H9 (cell line): Measurements from ENCODE around the gene MFSD12. TPM values are rescaled to one million over a fixed set of nuclear protein-coding genes. Genes with fewer than 3 reads are reported as not detected.
A peak's percentile ranks its signal among the peaks of the same experiment; 100 is the strongest.

Experiments
- DNase-seq: peaks from one replicate; pipeline ENCODE4 v3.0.0-alpha.2; 2017
- H2AFZ ChIP-seq: one replicate; pipeline ENCODE4 v1.6.1; 2013; ENCODE audit warnings: mild to moderate bottlenecking, low read length, control low read depth, moderate library complexity
- H2AK5ac ChIP-seq: 2 replicates; pipeline ENCODE4 v1.6.1; 2013; ENCODE audit warnings: low read length, control low read depth, mixed read lengths; ENCODE audit not compliant: insufficient read length
- H2BK120ac ChIP-seq: one replicate; pipeline ENCODE4 v1.6.1; 2013; ENCODE audit warnings: low read depth, mild to moderate bottlenecking, low read length, control low read depth, inconsistent platforms; ENCODE audit not compliant: poor library complexity, severe bottlenecking
- H2BK12ac ChIP-seq: 2 replicates; pipeline ENCODE4 v1.6.1; 2013; ENCODE audit warnings: low read length, control low read depth, mixed read lengths, low read depth; ENCODE audit not compliant: insufficient read length
- H2BK15ac ChIP-seq: 2 replicates; pipeline ENCODE4 v1.6.1; 2013; ENCODE audit warnings: low read depth, low read length, control low read depth
- H2BK20ac ChIP-seq: one replicate; pipeline ENCODE4 v1.6.1; 2013; ENCODE audit warnings: low read depth, mild to moderate bottlenecking, low read length, control low read depth, inconsistent platforms; ENCODE audit not compliant: poor library complexity, severe bottlenecking
- H2BK5ac ChIP-seq: 2 replicates; pipeline ENCODE4 v1.6.1; 2013; ENCODE audit warnings: low read length, control low read depth, mixed read lengths; ENCODE audit not compliant: insufficient read length
- H3K14ac ChIP-seq: 2 replicates; pipeline ENCODE4 v1.6.1; 2013; ENCODE audit warnings: low read length, control low read depth; ENCODE audit not compliant: insufficient read depth
- H3K18ac ChIP-seq: 2 replicates; pipeline ENCODE4 v1.6.1; 2013; ENCODE audit warnings: low read depth, mild to moderate bottlenecking, mixed read lengths, low read length, control low read depth; ENCODE audit not compliant: insufficient read length
- H3K23ac ChIP-seq: 2 replicates; pipeline ENCODE4 v1.6.1; 2013; ENCODE audit warnings: low read length, control low read depth, mixed read lengths, low read depth; ENCODE audit not compliant: insufficient read length
- H3K23me2 ChIP-seq: 2 replicates; pipeline ENCODE4 v1.6.1; 2013; ENCODE audit warnings: low read depth, mild to moderate bottlenecking, mixed read lengths, low read length, control low read depth; ENCODE audit not compliant: insufficient read length, poor library complexity, severe bottlenecking
- H3K27ac ChIP-seq: 2 replicates; pipeline ENCODE4 v1.5.1; 2013; ENCODE audit warnings: low read length, control low read depth, mixed read lengths, low read depth; ENCODE audit not compliant: insufficient read length
- H3K27me3 ChIP-seq: 2 replicates; pipeline ENCODE4 v1.6.1; 2013; ENCODE audit warnings: low read length, control low read depth, inconsistent platforms; ENCODE audit not compliant: insufficient read depth
- H3K4ac ChIP-seq: 2 replicates; pipeline ENCODE4 v1.6.1; 2013; ENCODE audit warnings: low read depth, mild to moderate bottlenecking, control low read depth, inconsistent platforms, low read length, moderate library complexity
- H3K4me1 ChIP-seq: 2 replicates; pipeline ENCODE4 v1.6.1; 2013; ENCODE audit warnings: low read length, control low read depth, inconsistent platforms; ENCODE audit not compliant: insufficient read depth
- H3K4me2 ChIP-seq: 2 replicates; pipeline ENCODE4 v1.6.1; 2013; ENCODE audit warnings: low read length, control low read depth, mixed read lengths; ENCODE audit not compliant: insufficient read length, insufficient read depth
- H3K56ac ChIP-seq: 2 replicates; pipeline ENCODE4 v1.6.1; 2013; ENCODE audit warnings: low read depth, mild to moderate bottlenecking, mixed read lengths, low read length, control low read depth; ENCODE audit not compliant: insufficient read length
- H3K79me1 ChIP-seq: 2 replicates; pipeline ENCODE4 v1.6.1; 2013; ENCODE audit warnings: low read depth, mild to moderate bottlenecking, moderate library complexity, low read length, control low read depth, inconsistent platforms; ENCODE audit not compliant: insufficient read depth, poor library complexity, severe bottlenecking
- H3K79me2 ChIP-seq: 2 replicates; pipeline ENCODE4 v1.6.1; 2013; ENCODE audit warnings: low read length, control low read depth, inconsistent platforms; ENCODE audit not compliant: insufficient read depth
- H3K9ac ChIP-seq: 2 replicates; pipeline ENCODE4 v1.6.1; 2013; ENCODE audit warnings: low read length, control low read depth, mixed read lengths; ENCODE audit not compliant: insufficient read length; ENCODE audit errors: extremely low read depth
- H3K9me3 ChIP-seq: one replicate; pipeline ENCODE4 v1.6.1; 2013; ENCODE audit warnings: low read depth, low read length, inconsistent platforms; ENCODE audit not compliant: control insufficient read depth
- H3T11ph ChIP-seq: one replicate; pipeline ENCODE4 v1.6.1; 2013; ENCODE audit warnings: mild to moderate bottlenecking, low read length, control low read depth, inconsistent platforms
- H4K20me1 ChIP-seq: one replicate; pipeline ENCODE4 v1.6.1; 2013; ENCODE audit not compliant: control insufficient read depth, insufficient read length, insufficient read depth
- H4K5ac ChIP-seq: 2 replicates; pipeline ENCODE4 v1.6.1; 2013; ENCODE audit warnings: low read depth, mild to moderate bottlenecking, mixed read lengths, low read length, control low read depth; ENCODE audit not compliant: insufficient read length
- H4K8ac ChIP-seq: replicated peaks from 2 replicates; pipeline ENCODE4 v1.6.1; 2013; ENCODE audit warnings: low read length, control low read depth, mixed read lengths, low read depth; ENCODE audit not compliant: insufficient read length
- H4K91ac ChIP-seq: 2 replicates; pipeline ENCODE4 v1.6.1; 2013; ENCODE audit warnings: low read depth, mild to moderate bottlenecking, moderate library complexity, mixed read lengths, low read length, control low read depth; ENCODE audit not compliant: insufficient read length
- H3K27ac Mint-ChIP-seq, 3 experiments: 2 replicates in 2 of 3; 3 replicates in 1 of 3; pipeline ENCODE4 v1.8.0; 2020 to 2021; ENCODE audit warnings: mixed read lengths in 3 of 3, mild to moderate bottlenecking in 1 of 3, moderate library complexity in 1 of 3
- H3K27me3 Mint-ChIP-seq: 2 replicates; pipeline ENCODE4 v1.8.0; 2021; ENCODE audit warnings: low read depth, mild to moderate bottlenecking, moderate library complexity, mixed read lengths
- H3K36me3 Mint-ChIP-seq, 3 experiments: 2 replicates in 2 of 3; 3 replicates in 1 of 3; pipeline ENCODE4 v1.8.0; 2020 to 2021; ENCODE audit warnings: low read depth in 3 of 3, mixed read lengths in 3 of 3; ENCODE audit not compliant: insufficient read depth in 1 of 3
- H3K4me1 Mint-ChIP-seq, 2 experiments: 2 replicates each; pipeline ENCODE4 v1.8.0; 2020; ENCODE audit warnings: mixed read lengths in 2 of 2
- H3K4me3 Mint-ChIP-seq, 2 experiments: 2 replicates in 1 of 2; 3 replicates in 1 of 2; pipeline ENCODE4 v1.8.0; 2020 to 2021; ENCODE audit warnings: mild to moderate bottlenecking in 2 of 2, mixed read lengths in 2 of 2, moderate library complexity in 1 of 2
- H3K9me3 Mint-ChIP-seq, 2 experiments: 2 replicates in 1 of 2; 3 replicates in 1 of 2; pipeline ENCODE4 v1.8.0; 2020; ENCODE audit warnings: mild to moderate bottlenecking in 2 of 2, mixed read lengths in 2 of 2, moderate library complexity in 1 of 2
- CTCF ChIP-seq: fragments of 200-600 bp; sonication (generic); conservative IDR thresholded peaks from 3 replicates; pipeline ENCODE4 v1.8.0; 2021; ENCODE audit warnings: antibody characterized with exemption, mild to moderate bottlenecking
- WGBS: extraction: QIAGEN DNeasy Blood & Tissue Kit; methylation state at CpG from one replicate; pipeline ENCODE4 v1.1.7; 2013; ENCODE audit warnings: missing lambda C conversion rate, low lambda C conversion rate, mixed read lengths; ENCODE audit not compliant: insufficient read length; ENCODE audit errors: extremely low coverage; 5-methylcytosine and 5-hydroxymethylcytosine counted together
- total RNA-seq: library from RNA; stranded (reverse); gene quantifications from 2 replicates; pipeline ENCODE4 v1.2.1, GENCODE V29; 2021

Gene MFSD12
- total RNA-seq, 1 experiment from 2014 or later, result 58.8 TPM

- Histone ChIP-seq H4K20me1 (no peaks in the 10 kb centered on the region), H3K4me1 (no peaks in the 10 kb centered on the region), H2BK12ac (no peak within 1 kb of the TSS), H3K56ac (no peak within 1 kb of the TSS), H2AFZ (no peak within 1 kb of the TSS), H3K79me2 (peaks cover 1% of the 10 kb centered on the region; the same call in 1 of the 2 replicates), H3K4me2 (peak within 1 kb of the TSS; percentile 86), H3K23ac (no peak within 1 kb of the TSS), H4K5ac (no peak within 1 kb of the TSS), H2BK20ac (no peak within 1 kb of the TSS), H2AK5ac (no peak within 1 kb of the TSS), H3K4ac (no peak within 1 kb of the TSS), H3K23me2 (peaks cover 15% of the 10 kb centered on the region), H2BK120ac (no peak within 1 kb of the TSS), H2BK15ac (no peak within 1 kb of the TSS), H3K14ac (peak within 1 kb of the TSS; percentile 81), H4K8ac (no peak within 1 kb of the TSS), H3T11ph (no peak within 1 kb of the TSS), H3K9me3 (no peaks in the 10 kb centered on the region), H3K79me1 (no peaks in the 10 kb centered on the region), H3K27me3 (no peaks in the 10 kb centered on the region), H3K18ac (peak within 1 kb of the TSS; percentile 88), H2BK5ac (no peak within 1 kb of the TSS), H3K27ac (peak within 1 kb of the TSS; percentile 14), H4K91ac (no peak within 1 kb of the TSS), H3K9ac (peak within 1 kb of the TSS; percentile 41)
- Mint-ChIP-seq H3K4me3 (peak within 1 kb of the TSS; percentile 79 to 93), H3K27me3 (no peaks in the 10 kb centered on the region), H3K27ac (peak within 1 kb of the TSS; percentile 97 to 99 (median 99)), H3K4me1 (peaks cover 18 to 43% of the 10 kb centered on the region in 2 experiments), H3K36me3 (peaks cover 10 to 22% (median 19%) of the 10 kb centered on the region in 3 experiments; a peak in 6 of 7 replicates), H3K9me3 (no peaks in the 10 kb centered on the region; a peak in 1 of 5 replicates)
- TF ChIP-seq CTCF, result no peak
- DNase-seq, result peak; percentile 98
- no CpG with 5 or more reads among the region's 79 CpGs for WGBS
Observed at GRCh38 chr19:3505598-3506383, 51.6 kb downstream of the MFSD12 start, which contains the start of gene FZR1. TSS of gene FZR1 (plus strand) at chr19:3506311. CDS start at chr19:3522990, 16,679 bp downstream.
